K562 (cell line): ENCODE measurements around the gene CCDC106. TPM values are rescaled to one million over a fixed set of nuclear protein-coding genes. Genes with fewer than 3 reads are reported as not detected.

Experiments
- CAMTA2 ChIP-seq: fragments of 250-450 bp; sonication (Bioruptor Pico); conservative IDR thresholded peaks from 2 replicates; pipeline ENCODE4 v1.5.1; 2022
- DNMT1 ChIP-seq: fragments of 450-650 bp; IDR thresholded peaks from 2 replicates; pipeline ENCODE4 v1.6.1; 2016; ENCODE audit warnings: antibody characterized with exemption, mild to moderate bottlenecking
- EGR1 ChIP-seq: fragments of 450-650 bp; conservative IDR thresholded peaks from 2 replicates; pipeline ENCODE4 v1.6.1; 2017; ENCODE audit warnings: mild to moderate bottlenecking
- ELF4 ChIP-seq: fragments of 450-650 bp; formaldehyde crosslinking; IDR thresholded peaks from 2 replicates; pipeline ENCODE4 v1.4.0; 2022; ENCODE audit warnings: missing genetic modification characterization
- ELK1 ChIP-seq: sonication (generic); formaldehyde crosslinking; IDR thresholded peaks from 2 replicates; pipeline ENCODE4 v1.8.1; 2022; ENCODE audit warnings: missing genetic modification reagents
- ETV1 ChIP-seq: fragments of 450-650 bp; conservative IDR thresholded peaks from 2 replicates; pipeline ENCODE4 v1.6.1; 2016; ENCODE audit warnings: missing genetic modification characterization, control low read depth, low read depth, missing compliant biosample characterization
- FOSL1 ChIP-seq: fragments of 200-800 bp; sonication (Bioruptor generic); conservative IDR thresholded peaks from 2 replicates; pipeline ENCODE4 v1.6.1; 2016; ENCODE audit warnings: missing genetic modification characterization, missing compliant biosample characterization
- GABPB1 ChIP-seq: sonication (generic); formaldehyde crosslinking; IDR thresholded peaks from 2 replicates; pipeline ENCODE4 v1.8.0; 2022; ENCODE audit warnings: mild to moderate bottlenecking, missing genetic modification reagents
- HNRNPK ChIP-seq: fragments of 200-400 bp; formaldehyde crosslinking; IDR thresholded peaks from one replicate; pipeline ENCODE4 v1.6.1; 2018; ENCODE audit warnings: mild to moderate bottlenecking, low read depth, low read length; ENCODE audit not compliant: poor library complexity, severe bottlenecking
- KDM5B ChIP-seq: fragments of 200-600 bp; sonication (generic); IDR thresholded peaks from 2 replicates; pipeline ENCODE4 v1.6.1; 2012; ENCODE audit warnings: low read depth, mild to moderate bottlenecking, moderate library complexity, low read length, control low read depth, inconsistent platforms; ENCODE audit not compliant: insufficient replicate concordance
- L3MBTL2 ChIP-seq: fragments of 450-650 bp; IDR thresholded peaks from 2 replicates; pipeline ENCODE4 v1.6.1; 2016; ENCODE audit warnings: mild to moderate bottlenecking, moderate library complexity
- MAZ ChIP-seq, 2 experiments: fragments of 450-650 bp in 1 of 2; sonication (generic) in 1 of 2; formaldehyde crosslinking; IDR thresholded peaks in 1 of 2; conservative IDR thresholded peaks in 1 of 2; 2 replicates each; pipeline versions ENCODE4 v1.4.0 to v1.5.0; 2020; ENCODE audit warnings: mild to moderate bottlenecking in 1 of 2, missing genetic modification reagents in 1 of 2
- NEUROD1 ChIP-seq: fragments of 150-350 bp; IDR thresholded peaks from 2 replicates; pipeline ENCODE4 v1.6.1; 2014; ENCODE audit warnings: borderline replicate concordance, low read length, low read depth; ENCODE audit not compliant: partially characterized antibody
- NR4A1 ChIP-seq, 2 experiments: fragments of 250-450 bp in 1 of 2; fragments of 450-650 bp in 1 of 2; sonication (Bioruptor Pico) in 1 of 2; IDR thresholded peaks; 2 replicates each; pipeline versions ENCODE4 v1.4.0 to v1.6.1; 2016 to 2020; ENCODE audit warnings: mild to moderate bottlenecking in 2 of 2, missing compliant biosample characterization in 1 of 2, missing genetic modification characterization in 1 of 2, moderate library complexity in 1 of 2
- POLR2AphosphoS5 ChIP-seq: IDR thresholded peaks from 2 replicates; pipeline ENCODE4 v1.6.1; 2011; ENCODE audit warnings: mild to moderate bottlenecking, low read depth, low read length, moderate library complexity; ENCODE audit not compliant: control insufficient read depth, insufficient read depth
- POLR2G ChIP-seq: fragments of 200-400 bp; formaldehyde crosslinking; IDR thresholded peaks from 2 replicates; pipeline ENCODE4 v1.6.1; 2017; ENCODE audit warnings: low read depth, mild to moderate bottlenecking, antibody characterized with exemption, low read length, moderate library complexity
- PTTG1 ChIP-seq: fragments of 450-650 bp; IDR thresholded peaks from 2 replicates; pipeline ENCODE4 v1.6.1; 2016; ENCODE audit warnings: low read depth, mild to moderate bottlenecking, missing genetic modification characterization, missing compliant biosample characterization
- RBM15 ChIP-seq: fragments of 200-400 bp; formaldehyde crosslinking; IDR thresholded peaks from 2 replicates; pipeline ENCODE4 v1.6.1; 2018; ENCODE audit warnings: mild to moderate bottlenecking, low read length, moderate library complexity; ENCODE audit not compliant: insufficient read depth
- SMARCA4 ChIP-seq: fragments of 450-650 bp; IDR thresholded peaks from 2 replicates; pipeline ENCODE4 v1.6.1; 2016
- TFAP4 ChIP-seq: sonication (generic); formaldehyde crosslinking; IDR thresholded peaks from 2 replicates; pipeline ENCODE4 v1.8.0; 2022; ENCODE audit warnings: missing genetic modification reagents, mild to moderate bottlenecking, moderate library complexity, borderline replicate concordance
- WHSC1 ChIP-seq: IDR thresholded peaks from one replicate; pipeline ENCODE4 v1.6.1; 2012; ENCODE audit warnings: low read length, control low read depth, inconsistent platforms
- ZBTB1 ChIP-seq: sonication (generic); formaldehyde crosslinking; IDR thresholded peaks from 2 replicates; pipeline ENCODE4 v1.8.1; 2023; ENCODE audit warnings: missing genetic modification reagents, low read depth, mild to moderate bottlenecking, borderline replicate concordance
- ZC3H11A ChIP-seq: IDR thresholded peaks from 2 replicates; pipeline ENCODE4 v1.6.1; 2012; ENCODE audit warnings: low read depth, low read length, improper control_type of control experiment
- ZNF212 ChIP-seq: fragments of 450-650 bp; formaldehyde crosslinking; IDR thresholded peaks from 2 replicates; pipeline ENCODE4 v1.4.0; 2020; ENCODE audit warnings: mild to moderate bottlenecking
- ZNF75A ChIP-seq: fragments of 450-650 bp; formaldehyde crosslinking; IDR thresholded peaks from 2 replicates; pipeline ENCODE4 v1.4.0; 2020; ENCODE audit warnings: mild to moderate bottlenecking
- polyA plus RNA-seq, 8 experiments: library from polyadenylated mRNA; depleted of rRNA in 4 of 8; stranded (reverse) in 5 of 8; unstranded in 3 of 8; fragments of >200 nt; fragmentation: Nextera tagmentation in 2 of 8; fragmentation: Illumina TruSeq in 1 of 8; extraction: Ambion mirVana in 2 of 8; extraction: Trizol in 1 of 8; gene quantifications; 2 replicates each; pipeline versions ENCODE4 v1.2.1 to v1.2.3, GENCODE V29; 2011 to 2014; ENCODE audit warnings: inconsistent platforms in 1 of 8, missing spikeins in 1 of 8
- total RNA-seq, 7 experiments: library from RNA; depleted of rRNA in 6 of 7; stranded (reverse); fragments of >200 nt in 6 of 7; fragmentation: Illumina TruSeq in 2 of 7; extraction: Trizol in 2 of 7; gene quantifications; 2 replicates each; pipeline versions ENCODE4 v1.2.1 to v1.2.3, GENCODE V29; 2011 to 2021; ENCODE audit warnings: low replicate concordance in 1 of 7
- TF ChIP-seq, protein P1 (sequence below): fragments of 450-650 bp; IDR thresholded peaks from one replicate; pipeline ENCODE4 v1.6.1; 2018; ENCODE audit warnings: mild to moderate bottlenecking, moderate library complexity; ENCODE audit not compliant: partially characterized antibody

CCDC106 gene
- total and polyA plus RNA-seq, 9 of the 15 experiments (the other 6 are each of a cell fraction or from before 2014, with no cell fraction given) = 0.10 to 27.5 (median 15.0) TPM; not detected in 1

DNA sequence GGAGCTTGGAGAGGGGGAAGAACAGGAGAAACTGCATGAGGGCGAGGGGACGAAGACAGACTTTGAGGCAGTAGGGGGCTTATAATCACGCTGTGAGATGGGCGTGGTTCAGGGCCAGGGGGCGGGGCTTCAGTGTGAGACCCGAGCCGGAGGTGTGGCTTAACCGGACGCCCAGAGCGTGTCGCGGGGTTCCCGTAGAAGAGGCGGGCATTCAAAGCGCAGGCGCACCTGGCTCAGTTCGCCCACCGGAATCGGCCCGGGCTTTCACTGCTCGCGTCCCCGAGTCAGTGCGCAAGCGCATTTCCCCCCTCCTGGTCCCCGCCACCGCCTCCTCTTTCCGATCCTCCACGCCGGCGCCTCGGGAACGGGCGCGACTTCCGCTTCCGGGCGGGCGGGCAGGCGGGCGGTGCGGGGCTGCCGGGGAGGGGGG, 42.8 kb upstream of the CCDC106 start (continued):
- TF ChIP-seq TFAP4 (CRISPR knock-in tag) = no peak; the same call in 1 of the 2 replicates
- no peak for TF ChIP-seq ZC3H11A
- no peak for TF ChIP-seq NR4A1 (CRISPR knock-in tag; IDR thresholded peaks at IDR 0.05)
- TF ChIP-seq NR4A1 (tag; IDR thresholded peaks at IDR 0.05) = no peak
- TF ChIP-seq HNRNPK = no peak
- TF ChIP-seq PTTG1 (tag) = no peak
- TF ChIP-seq NEUROD1 = no peak
- TF ChIP-seq EGR1 = peak; percentile 68
- peak; percentile 76 for TF ChIP-seq L3MBTL2
- peak; percentile 32; the same call in 1 of the 2 replicates for TF ChIP-seq ELF4
- TF ChIP-seq POLR2AphosphoS5 = no peak
- TF ChIP-seq, protein P1, sequence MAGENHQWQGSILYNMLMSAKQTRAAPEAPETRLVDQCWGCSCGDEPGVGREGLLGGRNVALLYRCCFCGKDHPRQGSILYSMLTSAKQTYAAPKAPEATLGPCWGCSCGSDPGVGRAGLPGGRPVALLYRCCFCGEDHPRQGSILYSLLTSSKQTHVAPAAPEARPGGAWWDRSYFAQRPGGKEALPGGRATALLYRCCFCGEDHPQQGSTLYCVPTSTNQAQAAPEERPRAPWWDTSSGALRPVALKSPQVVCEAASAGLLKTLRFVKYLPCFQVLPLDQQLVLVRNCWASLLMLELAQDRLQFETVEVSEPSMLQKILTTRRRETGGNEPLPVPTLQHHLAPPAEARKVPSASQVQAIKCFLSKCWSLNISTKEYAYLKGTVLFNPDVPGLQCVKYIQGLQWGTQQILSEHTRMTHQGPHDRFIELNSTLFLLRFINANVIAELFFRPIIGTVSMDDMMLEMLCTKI = no peak
- peak; percentile 77 for TF ChIP-seq POLR2G
- TF ChIP-seq DNMT1 = no peak
- TF ChIP-seq ETV1 (tag) = 0 out of 2 replicates have a peak, but pooled peaks have one; percentile 14
- TF ChIP-seq KDM5B = peak; percentile 7
- no peak for TF ChIP-seq ELK1
- TF ChIP-seq FOSL1 (tag) = no peak
- no peak for TF ChIP-seq RBM15
- TF ChIP-seq SMARCA4 = no peak
- TF ChIP-seq ZBTB1 (CRISPR knock-in tag) = no peak
- TF ChIP-seq GABPB1 (CRISPR knock-in tag) = peak; percentile 87
- no peak for TF ChIP-seq ZNF75A (CRISPR knock-in tag)
- TF ChIP-seq WHSC1 = no peak
- TF ChIP-seq MAZ (CRISPR knock-in tag; conservative IDR thresholded peaks at IDR 0.05 in 1 of 2, IDR thresholded peaks at IDR 0.05 in 1 of 2) = peak in 1 of 2 experiments; percentile 58; a peak in 3 of 4 replicates
- TF ChIP-seq ZNF212 (CRISPR knock-in tag) = no peak
- TF ChIP-seq CAMTA2 = peak; percentile 92; the same call in 1 of the 2 replicates
